WERI-Rb-1 (cell line): ENCODE measurements around the gene SIGLEC5.
"Not testable (repeated sequence)": the region's sequence is repeated elsewhere in the genome, so short reads cannot be mapped to it uniquely, and the experiment has no call there.

Source experiments
- DNase-seq: peaks from one replicate; pipeline ENCODE4 v3.0.0-alpha.2; 2020
- H3K27ac ChIP-seq: fragments of 250-450 bp; sonication (Bioruptor Pico); 2 replicates; pipeline ENCODE4 v1.5.1; 2020; ENCODE audit warnings: mild to moderate bottlenecking, moderate library complexity
- H3K27me3 ChIP-seq: fragments of 250-450 bp; sonication (Bioruptor Pico); 2 replicates; pipeline ENCODE4 v1.5.1; 2021; ENCODE audit warnings: mild to moderate bottlenecking, low read depth, moderate library complexity; ENCODE audit not compliant: insufficient read depth, severe bottlenecking
- H3K36me3 ChIP-seq: fragments of 250-450 bp; sonication (Bioruptor Pico); 2 replicates; pipeline ENCODE4 v1.5.1; 2020; ENCODE audit warnings: mild to moderate bottlenecking, moderate library complexity
- H3K4me3 ChIP-seq: 2 replicates; pipeline ENCODE4 v1.5.1; 2011; ENCODE audit warnings: low read depth, mild to moderate bottlenecking, control low read depth, low read length
- H3K9me3 ChIP-seq: fragments of 250-450 bp; sonication (Bioruptor Pico); 2 replicates; pipeline ENCODE4 v1.5.1; 2021; ENCODE audit warnings: mild to moderate bottlenecking, moderate library complexity; ENCODE audit not compliant: severe bottlenecking
- CTCF ChIP-seq: IDR thresholded peaks from 2 replicates; pipeline ENCODE4 v1.5.1; 2011; ENCODE audit warnings: low read depth, mild to moderate bottlenecking, control low read depth, inconsistent platforms, low read length

The SIGLEC5 gene

GRCh38 chr19:51647318-51647717 lies 17.1 kb upstream of the SIGLEC5 start:
- H3K9me3 ChIP-seq = no peaks in the 10 kb centered on the region
- no peaks in the 10 kb centered on the region for H3K36me3 ChIP-seq
- H3K4me3 ChIP-seq = no peak overlapping the region
- no peak for TF ChIP-seq CTCF
- H3K27me3 ChIP-seq = peaks cover 78% of the 10 kb centered on the region
- H3K27ac ChIP-seq = no peak overlapping the region
- no peak for DNase-seq

- not testable (repeated sequence) for H3K27ac ChIP-seq, H3K4me3 ChIP-seq, H3K9me3 ChIP-seq, DNase-seq, H3K36me3 ChIP-seq
- peaks cover 72% of the 10 kb centered on the region for H3K27me3 ChIP-seq
Observed at GRCh38 chr19:51646730-51647129, 16.5 kb upstream of the SIGLEC5 start, which contains the start of gene SIGLEC14. SIGLEC14 (minus strand) TSS chr19:51646825; CDS start chr19:51646759, 66 bp downstream.

- H3K27ac ChIP-seq = no peak overlapping the region
- no peak overlapping the region for H3K4me3 ChIP-seq
- no peaks in the 10 kb centered on the region for H3K36me3 ChIP-seq
- no peak for DNase-seq
- no peaks in the 10 kb centered on the region for H3K9me3 ChIP-seq
- peaks cover 71% of the 10 kb centered on the region for H3K27me3 ChIP-seq
- TF ChIP-seq CTCF = no peak
Observed at GRCh38 chr19:51644636-51645271, 14.6 kb upstream of the SIGLEC5 start.

GRCh38 chr19:51641648-51642047 lies 11.4 kb upstream of the SIGLEC5 start:
- Histone ChIP-seq H3K36me3 (no peaks in the 10 kb centered on the region), H3K27me3 (peaks cover 68% of the 10 kb centered on the region), H3K27ac (no peak overlapping the region), H3K4me3 (no peak overlapping the region), H3K9me3 (peaks cover 7% of the 10 kb centered on the region)
- no peak for TF ChIP-seq CTCF
- DNase-seq = no peak

- TF ChIP-seq CTCF = no peak
- Histone ChIP-seq H3K27me3 (peaks cover 75% of the 10 kb centered on the region), H3K27ac (no peak overlapping the region), H3K9me3 (peaks cover 11% of the 10 kb centered on the region), H3K4me3 (no peak overlapping the region), H3K36me3 (no peaks in the 10 kb centered on the region)
- no peak for DNase-seq
Observed at GRCh38 chr19:51640386-51640785, 10.2 kb upstream of the SIGLEC5 start.

- Histone ChIP-seq H3K27me3 (peaks cover 73% of the 10 kb centered on the region), H3K4me3 (no peak overlapping the region), H3K9me3 (peaks cover 11% of the 10 kb centered on the region), H3K36me3 (no peaks in the 10 kb centered on the region), H3K27ac (no peak overlapping the region)
- DNase-seq = no peak
- TF ChIP-seq CTCF = no peak
Observed at GRCh38 chr19:51639916-51640315, 9.7 kb upstream of the SIGLEC5 start.
